ENCODE data around the gene RBM10.

Gene RBM10

GRCh38 chrX:47210661-47211425, 65.8 kb downstream of the RBM10 start:
- Histone ChIP-seq H3K4ac (ENCODE audit: low read depth, low read length) (no peak overlapping the region), H3K18ac (ENCODE audit: low read length) (no peak overlapping the region), H3K27me3 (ENCODE audit: insufficient read depth, low read length) (no peaks in the 10 kb centered on the region), H3K9ac (ENCODE audit: low read length) (no peak overlapping the region), H2AK5ac (ENCODE audit: low read length) (no peak overlapping the region), H2BK12ac (ENCODE audit: low read length) (no peak overlapping the region), H3K4me2 (ENCODE audit: low read length) (no peak overlapping the region), H3K79me2 (ENCODE audit: control insufficient read depth, insufficient read depth, low read length, poor library complexity) (no peaks in the 10 kb centered on the region), H3K23ac (ENCODE audit: low read length) (no peak overlapping the region), H3K27ac (ENCODE audit: low read depth, low read length) (no peak overlapping the region), H4K91ac (ENCODE audit: low read depth, low read length) (no peak overlapping the region), H2BK120ac (ENCODE audit: insufficient read depth, low read length, poor library complexity) (no peak overlapping the region), H3K79me1 (ENCODE audit: low read length) (no peaks in the 10 kb centered on the region), H3K9me3 (ENCODE audit: insufficient read depth, low read depth, low read length) (no peaks in the 10 kb centered on the region), H3K14ac (ENCODE audit: low read length) (no peak overlapping the region), H3K4me3 (ENCODE audit: low read depth, low read length) (no peak overlapping the region), H2AFZ (ENCODE audit: insufficient read depth, low read length, poor library complexity) (no peak overlapping the region), H3K4me1 (ENCODE audit: control insufficient read depth in 1 of 2, insufficient read depth in 2 of 2, low read length in 2 of 2) (no peaks in the 10 kb centered on the region), H2BK5ac (ENCODE audit: low read depth, low read length, poor library complexity) (no peak overlapping the region), H4K12ac (ENCODE audit: low read depth, low read length) (no peak overlapping the region), H3K36me3 (ENCODE audit: control insufficient read depth in 1 of 2, insufficient read depth in 2 of 2, low read length in 2 of 2) (peaks cover 61 to 86% of the 10 kb centered on the region in 2 experiments), H4K8ac (ENCODE audit: low read depth, low read length) (no peak overlapping the region)
- no peak for DNase-seq
- no CpG with 5 or more reads among the region's 15 CpGs for WGBS (ENCODE audit: extremely low coverage, insufficient coverage, insufficient read length)

GRCh38 chrX:47212381-47213293, 67.6 kb downstream of the RBM10 start:
- Histone ChIP-seq H3K18ac (ENCODE audit: low read length) (no peak overlapping the region), H3K36me3 (ENCODE audit: control insufficient read depth in 1 of 2, insufficient read depth in 2 of 2, low read length in 2 of 2) (peaks cover 58 to 81% of the 10 kb centered on the region in 2 experiments), H2BK120ac (ENCODE audit: insufficient read depth, low read length, poor library complexity) (no peak overlapping the region), H2AK5ac (ENCODE audit: low read length) (no peak overlapping the region), H4K91ac (ENCODE audit: low read depth, low read length) (no peak overlapping the region), H3K9ac (ENCODE audit: low read length) (no peak overlapping the region), H3K27me3 (ENCODE audit: insufficient read depth, low read length) (no peaks in the 10 kb centered on the region), H4K8ac (ENCODE audit: low read depth, low read length) (no peak overlapping the region), H2BK12ac (ENCODE audit: low read length) (no peak overlapping the region), H3K79me1 (ENCODE audit: low read length) (no peaks in the 10 kb centered on the region), H3K14ac (ENCODE audit: low read length) (no peak overlapping the region), H2AFZ (ENCODE audit: insufficient read depth, low read length, poor library complexity) (no peak overlapping the region), H3K9me3 (ENCODE audit: insufficient read depth, low read depth, low read length) (no peaks in the 10 kb centered on the region), H3K23ac (ENCODE audit: low read length) (no peak overlapping the region), H3K4ac (ENCODE audit: low read depth, low read length) (no peak overlapping the region), H3K4me1 (ENCODE audit: control insufficient read depth in 1 of 2, insufficient read depth in 2 of 2, low read length in 2 of 2) (peaks cover 5% of the 10 kb centered on the region in 2 experiments), H2BK5ac (ENCODE audit: low read depth, low read length, poor library complexity) (no peak overlapping the region), H3K4me3 (ENCODE audit: low read depth, low read length) (no peak overlapping the region), H3K4me2 (ENCODE audit: low read length) (no peak overlapping the region), H3K79me2 (ENCODE audit: control insufficient read depth, insufficient read depth, low read length, poor library complexity) (no peaks in the 10 kb centered on the region), H4K12ac (ENCODE audit: low read depth, low read length) (no peak overlapping the region), H3K27ac (ENCODE audit: low read depth, low read length) (no peak overlapping the region)
- no peak for DNase-seq
- no CpG with 5 or more reads among the region's 12 CpGs for WGBS (ENCODE audit: extremely low coverage, insufficient coverage, insufficient read length)

- H3K4ac ChIP-seq (ENCODE audit: low read depth, low read length), result no peak overlapping the region
- H2AFZ ChIP-seq (ENCODE audit: insufficient read depth, low read length, poor library complexity), result no peak overlapping the region
- no peak overlapping the region for H3K4me2 ChIP-seq (ENCODE audit: low read length)
- no peak overlapping the region for H2AK5ac ChIP-seq (ENCODE audit: low read length)
- H4K8ac ChIP-seq (ENCODE audit: low read depth, low read length), result no peak overlapping the region
- H3K4me1 ChIP-seq (ENCODE audit: control insufficient read depth in 1 of 2, insufficient read depth in 2 of 2, low read length in 2 of 2), result peaks cover 7% of the 10 kb centered on the region in 2 experiments
- no peak overlapping the region for H4K91ac ChIP-seq (ENCODE audit: low read depth, low read length)
- H3K79me1 ChIP-seq (ENCODE audit: low read length), result peaks cover 11% of the 10 kb centered on the region
- no peak overlapping the region for H3K14ac ChIP-seq (ENCODE audit: low read length)
- no peak overlapping the region for H3K27ac ChIP-seq (ENCODE audit: low read depth, low read length)
- no peak overlapping the region for H2BK5ac ChIP-seq (ENCODE audit: low read depth, low read length, poor library complexity)
- H2BK120ac ChIP-seq (ENCODE audit: insufficient read depth, low read length, poor library complexity), result no peak overlapping the region
- WGBS (ENCODE audit: extremely low coverage, insufficient coverage, insufficient read length), result no CpG with 5 or more reads among the region's 20 CpGs
- H3K9ac ChIP-seq (ENCODE audit: low read length), result no peak overlapping the region
- no peak overlapping the region for H4K12ac ChIP-seq (ENCODE audit: low read depth, low read length)
- no peak overlapping the region for H3K18ac ChIP-seq (ENCODE audit: low read length)
- H3K36me3 ChIP-seq (ENCODE audit: control insufficient read depth in 1 of 2, insufficient read depth in 2 of 2, low read length in 2 of 2), result peaks cover 45 to 64% of the 10 kb centered on the region in 2 experiments
- H3K9me3 ChIP-seq (ENCODE audit: insufficient read depth, low read depth, low read length), result peaks cover under 1% of the 10 kb centered on the region
- no peak overlapping the region for H3K4me3 ChIP-seq (ENCODE audit: low read depth, low read length)
- no peak overlapping the region for H2BK12ac ChIP-seq (ENCODE audit: low read length)
- no peaks in the 10 kb centered on the region for H3K27me3 ChIP-seq (ENCODE audit: insufficient read depth, low read length)
- H3K79me2 ChIP-seq (ENCODE audit: control insufficient read depth, insufficient read depth, low read length, poor library complexity), result peaks cover 10% of the 10 kb centered on the region
- DNase-seq, result no peak
- no peak overlapping the region for H3K23ac ChIP-seq (ENCODE audit: low read length)
Measured at GRCh38 chrX:47214435-47215077, 69.5 kb downstream of the RBM10 start.

GRCh38 chrX:47215291-47215900, 70.4 kb downstream of the RBM10 start:
- no CpG with 5 or more reads among the region's 12 CpGs for WGBS (ENCODE audit: extremely low coverage, insufficient coverage, insufficient read length)
- no peak overlapping the region for H3K4ac ChIP-seq (ENCODE audit: low read depth, low read length)
- no peak overlapping the region for H3K18ac ChIP-seq (ENCODE audit: low read length)
- H2BK120ac ChIP-seq (ENCODE audit: insufficient read depth, low read length, poor library complexity), result no peak overlapping the region
- peaks cover 15% of the 10 kb centered on the region for H3K79me2 ChIP-seq (ENCODE audit: control insufficient read depth, insufficient read depth, low read length, poor library complexity)
- H4K91ac ChIP-seq (ENCODE audit: low read depth, low read length), result no peak overlapping the region
- H3K4me3 ChIP-seq (ENCODE audit: low read depth, low read length), result no peak overlapping the region
- no peak overlapping the region for H3K27ac ChIP-seq (ENCODE audit: low read depth, low read length)
- peaks cover 4% of the 10 kb centered on the region for H3K9me3 ChIP-seq (ENCODE audit: insufficient read depth, low read depth, low read length)
- no peak overlapping the region for H3K23ac ChIP-seq (ENCODE audit: low read length)
- H3K4me1 ChIP-seq (ENCODE audit: control insufficient read depth in 1 of 2, insufficient read depth in 2 of 2, low read length in 2 of 2), result peaks cover 11 to 16% of the 10 kb centered on the region in 2 experiments
- H4K12ac ChIP-seq (ENCODE audit: low read depth, low read length), result no peak overlapping the region
- no peak overlapping the region for H2AFZ ChIP-seq (ENCODE audit: insufficient read depth, low read length, poor library complexity)
- H3K79me1 ChIP-seq (ENCODE audit: low read length), result peaks cover 11% of the 10 kb centered on the region
- H3K27me3 ChIP-seq (ENCODE audit: insufficient read depth, low read length), result no peaks in the 10 kb centered on the region
- no peak overlapping the region for H2BK12ac ChIP-seq (ENCODE audit: low read length)
- H3K14ac ChIP-seq (ENCODE audit: low read length), result no peak overlapping the region
- H4K8ac ChIP-seq (ENCODE audit: low read depth, low read length), result no peak overlapping the region
- peaks cover 38 to 56% of the 10 kb centered on the region in 2 experiments for H3K36me3 ChIP-seq (ENCODE audit: control insufficient read depth in 1 of 2, insufficient read depth in 2 of 2, low read length in 2 of 2)
- no peak overlapping the region for H2AK5ac ChIP-seq (ENCODE audit: low read length)
- DNase-seq, result no peak
- no peak overlapping the region for H3K9ac ChIP-seq (ENCODE audit: low read length)
- no peak overlapping the region for H2BK5ac ChIP-seq (ENCODE audit: low read depth, low read length, poor library complexity)
- H3K4me2 ChIP-seq (ENCODE audit: low read length), result no peak overlapping the region
